HG02973 (cell line): ENCODE data around the gene GGACT.

Experiments used
- ATAC-seq: cut with Tn5 transposase; IDR thresholded peaks from one replicate; pipeline ENCODE4 v1.9.1; 2021; ENCODE audit warnings: moderate library complexity; ENCODE audit not compliant: unreplicated experiment

Gene GGACT

DNA sequence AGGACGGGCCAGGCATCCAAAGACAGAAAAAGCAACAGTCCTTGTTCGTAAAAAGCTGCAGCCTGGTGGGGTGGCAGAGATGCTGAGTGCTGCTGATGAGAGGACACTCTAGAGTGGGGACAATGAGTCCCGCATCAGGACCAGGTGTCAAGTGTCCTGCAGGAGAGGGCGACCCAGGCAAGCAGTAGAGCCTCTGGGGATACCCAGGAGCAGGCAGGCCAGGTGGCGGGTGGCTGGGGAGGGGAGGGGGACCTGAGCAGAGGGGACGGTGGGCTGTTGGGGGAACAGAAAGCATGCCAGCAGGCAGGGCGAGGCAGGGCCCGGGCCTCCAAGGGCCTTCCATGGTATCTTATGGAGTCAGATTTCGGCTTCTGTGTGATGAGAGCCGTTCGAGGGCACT lies 35.8 kb downstream of the GGACT start:
- no peak for ATAC-seq

- no peak for ATAC-seq
Measured at GRCh38 chr13:100549316-100549715, 39.3 kb downstream of the GGACT start.

- ATAC-seq = no peak
Measured at GRCh38 chr13:100547791-100548201, 40.8 kb downstream of the GGACT start.

- ATAC-seq = no peak
Measured at GRCh38 chr13:100546713-100547405, 41.7 kb downstream of the GGACT start.

- no peak for ATAC-seq
Measured at GRCh38 chr13:100545684-100546061, 42.9 kb downstream of the GGACT start.

- ATAC-seq = no peak
Measured at GRCh38 chr13:100544866-100545683, 43.5 kb downstream of the GGACT start.

DNA sequence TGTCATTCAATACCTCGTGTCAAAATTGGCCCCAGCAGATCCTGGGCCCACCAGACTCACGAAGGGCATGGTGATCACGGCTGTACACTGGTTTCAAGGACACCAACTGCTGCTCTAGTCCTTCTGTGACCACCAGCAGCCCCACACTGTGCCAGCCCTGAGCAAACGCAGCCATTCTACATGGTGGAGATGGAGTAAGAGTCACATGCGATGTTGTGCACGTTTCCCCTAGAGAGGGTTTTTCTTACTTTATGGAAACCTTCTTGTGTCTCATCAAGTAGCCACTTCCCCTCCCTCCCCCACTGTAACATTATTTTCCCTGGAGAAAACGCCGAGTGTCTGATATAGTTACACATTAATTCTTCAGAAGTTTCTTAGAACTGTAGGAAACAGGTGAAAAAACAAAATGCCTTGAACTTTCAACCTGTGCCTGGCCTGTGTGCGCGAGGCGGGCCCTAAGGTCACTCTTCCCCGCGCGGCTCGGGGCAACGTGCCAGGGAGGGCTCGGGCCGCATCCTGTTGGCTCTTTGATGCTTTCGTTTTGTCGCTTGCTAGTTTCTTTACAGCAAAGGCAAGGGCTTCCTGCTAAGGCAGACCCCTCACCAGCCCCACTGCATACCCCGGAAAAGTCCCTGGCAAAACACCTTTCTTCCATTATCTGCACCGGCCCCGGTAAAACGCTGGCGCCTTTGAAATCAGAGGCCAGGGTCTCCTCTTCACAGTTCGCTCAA lies 44.6 kb downstream of the GGACT start:
- ATAC-seq = no peak

DNA sequence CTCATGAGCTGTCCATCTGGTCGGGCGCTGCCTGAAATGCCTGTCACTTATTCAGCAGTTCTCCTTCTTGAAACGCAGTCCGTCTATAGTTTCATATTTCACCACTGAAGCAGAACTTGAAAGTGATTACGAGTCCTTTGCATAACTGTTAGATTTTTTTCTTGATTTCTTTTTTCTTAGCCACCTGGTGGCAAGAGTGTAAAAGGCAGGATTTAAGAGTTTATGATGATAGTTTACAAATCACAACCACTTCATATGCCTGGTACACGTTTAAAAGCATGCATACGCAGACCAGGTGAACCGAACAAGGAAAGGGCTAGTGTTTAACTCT lies 45.8 kb downstream of the GGACT start:
- peak; percentile 90 for ATAC-seq

GRCh38 chr13:100541897-100542825 lies 46.4 kb downstream of the GGACT start:
- no peak for ATAC-seq

GRCh38 chr13:100540621-100541020 lies 48.0 kb downstream of the GGACT start:
- no peak for ATAC-seq

DNA sequence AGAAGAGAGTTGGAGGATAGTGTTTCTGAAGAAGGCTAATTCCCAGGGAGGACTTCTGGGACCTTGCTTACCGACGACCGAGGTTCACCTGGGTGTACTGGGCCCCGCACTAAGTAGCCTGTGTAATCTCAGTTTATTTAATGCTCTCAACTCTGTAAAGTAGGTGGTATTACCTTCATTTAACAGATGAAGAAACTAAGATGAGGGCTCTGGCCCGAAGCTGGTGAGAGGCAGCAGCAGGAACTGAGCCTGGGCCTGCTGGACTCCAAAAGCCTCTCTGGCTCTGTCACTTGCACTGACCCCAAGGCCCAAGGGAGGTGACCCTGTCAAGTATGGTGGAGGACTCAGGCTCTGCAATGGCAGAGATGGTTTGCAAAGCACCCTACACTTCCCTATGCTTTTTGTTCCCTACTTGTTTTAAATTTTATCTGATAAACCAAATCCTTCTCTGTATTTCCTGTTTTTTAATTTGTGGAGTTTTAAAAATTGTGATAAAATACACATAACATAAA lies 50.6 kb downstream of the GGACT start:
- ATAC-seq = no peak

DNA sequence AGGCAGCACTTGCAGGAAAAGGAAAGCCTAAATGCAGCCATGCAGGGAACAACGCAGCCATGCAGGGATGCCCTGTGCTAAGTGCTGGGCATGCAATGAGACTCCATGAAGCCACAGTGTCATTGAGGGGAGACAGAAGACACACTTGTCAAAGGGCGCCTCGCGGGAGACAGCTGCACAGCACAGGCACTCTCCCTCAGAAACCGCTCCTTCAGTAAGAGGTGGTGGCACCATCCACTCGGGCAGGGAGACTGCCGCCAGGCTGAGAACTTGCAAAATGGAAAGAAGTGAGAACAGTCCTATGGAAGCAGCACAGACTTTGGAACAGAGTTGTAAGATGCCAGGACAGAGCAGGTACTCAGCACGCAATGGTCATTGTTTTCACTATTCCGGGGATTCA lies 51.1 kb downstream of the GGACT start:
- ATAC-seq = no peak

DNA sequence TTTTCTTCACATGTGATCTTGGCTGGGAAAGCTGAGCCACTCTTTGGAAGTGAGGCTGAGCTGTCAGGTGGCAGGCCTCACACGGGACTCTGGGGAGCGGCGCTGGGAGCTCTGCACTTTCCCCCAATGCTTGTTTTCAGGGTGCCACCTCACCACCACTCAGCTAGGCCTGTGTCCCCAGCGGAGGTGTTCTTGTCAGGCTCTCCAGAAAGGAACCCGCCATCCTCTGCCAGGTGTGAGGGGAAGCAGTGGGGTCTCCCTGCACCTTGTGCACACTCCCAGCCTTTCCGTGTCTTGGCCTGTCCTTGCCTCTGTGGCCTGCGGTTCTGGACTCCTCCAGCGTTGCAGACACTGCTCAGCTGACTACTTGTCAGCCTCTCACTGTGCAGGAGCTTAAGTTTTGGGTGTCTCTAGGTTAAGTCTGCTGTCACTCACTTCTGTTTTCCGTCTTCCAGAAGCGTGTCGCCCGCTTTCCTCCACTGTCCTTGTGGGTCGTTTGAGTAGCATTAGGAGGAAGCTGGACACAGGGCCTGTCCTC lies 51.9 kb downstream of the GGACT start:
- ATAC-seq = no peak

- no peak for ATAC-seq
Measured at GRCh38 chr13:100535426-100536135, 53.0 kb downstream of the GGACT start.

- no peak for ATAC-seq
Measured at GRCh38 chr13:100534911-100535310, 53.7 kb downstream of the GGACT start.

- ATAC-seq = no peak
Measured at GRCh38 chr13:100534147-100534843, 54.3 kb downstream of the GGACT start.

DNA sequence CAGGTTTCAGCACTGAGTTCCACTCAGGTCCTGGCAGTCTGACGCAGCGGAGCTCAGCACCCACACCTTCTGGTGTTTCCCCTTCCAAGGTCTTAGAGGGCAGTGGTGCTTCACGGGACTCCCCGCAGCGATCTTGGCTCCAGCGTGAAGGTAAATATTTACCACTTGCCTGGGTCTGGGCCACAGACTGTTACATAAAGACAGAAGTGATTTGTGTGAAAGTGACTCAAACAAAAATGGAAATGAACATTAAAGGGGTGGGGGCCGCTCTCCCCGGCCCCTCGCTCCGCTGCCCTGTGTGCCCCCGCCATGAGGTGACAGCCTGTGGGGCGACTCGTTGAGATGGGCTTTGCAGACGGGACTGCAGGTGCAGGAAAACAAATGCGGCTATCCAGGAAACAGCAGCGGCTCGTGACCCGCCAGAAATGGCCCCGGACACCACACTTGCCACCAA lies 55.0 kb downstream of the GGACT start:
- ATAC-seq = no peak

GRCh38 chr13:100532836-100533435 lies 55.7 kb downstream of the GGACT start:
- ATAC-seq = no peak
